ENCODE data around the gene PIP. TPM values are rescaled to one million over a fixed set of nuclear protein-coding genes. Genes with fewer than 3 reads are reported as not detected.
"Not testable (repeated sequence)": the region's sequence is repeated elsewhere in the genome, so short reads cannot be mapped to it uniquely, and the experiment has no call there.

The PIP gene
- total RNA-seq, 1 experiment from 2014 or later = not detected

DNA sequence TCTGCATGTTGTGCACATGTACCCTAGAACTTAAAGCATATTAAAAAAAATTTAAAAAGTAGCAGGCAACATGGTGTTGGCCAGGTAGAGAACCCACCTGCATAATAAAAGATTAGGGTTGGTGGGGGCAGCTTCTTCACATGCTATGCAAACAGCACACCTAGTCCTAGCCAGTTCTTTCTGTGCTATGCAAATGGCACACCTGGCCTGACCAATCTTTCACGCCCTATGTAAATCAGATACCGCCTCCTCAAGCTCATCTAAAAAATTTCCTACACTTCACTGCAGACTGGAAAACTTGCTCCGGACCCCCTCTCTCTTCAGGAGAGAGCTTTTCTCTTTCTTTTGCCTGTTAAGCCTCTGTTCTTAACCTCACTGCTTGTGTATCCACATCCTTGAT is 14.5 kb upstream of the PIP start:
- no peaks in the 10 kb centered on the region for H3F3A ChIP-seq (ENCODE audit: low read length, unreplicated experiment)
- H3K79me2 ChIP-seq (ENCODE audit: low read length) = no peaks in the 10 kb centered on the region
- no peak overlapping the region for H2AFZ ChIP-seq (ENCODE audit: low read length)
- H3K36me3 ChIP-seq (ENCODE audit: low read depth, low read length) = no peaks in the 10 kb centered on the region
- TF ChIP-seq EZH2 (IDR thresholded peaks at IDR 0.05; ENCODE audit: low read length, unreplicated experiment) (no peak), EZH2phosphoT487 (IDR thresholded peaks at IDR 0.05; ENCODE audit: borderline replicate concordance, low read length) (no peak), CTCF (conservative IDR thresholded peaks at IDR 0.05; ENCODE audit: low read depth, low read length) (no peak)
- H3K9me3 ChIP-seq (ENCODE audit: low read length) = no peaks in the 10 kb centered on the region
- H3K9ac ChIP-seq (ENCODE audit: low read length) = no peak overlapping the region
- BruUV-seq (replicated peaks) = no TSS peak
- H3K4me1 ChIP-seq (ENCODE audit: insufficient read depth, low read length) = no peaks in the 10 kb centered on the region
- ATAC-seq (no peak), DNase-seq (no peak)
- intact Hi-C loops (cut with micrococcal nuclease) = no loop called here
- no peak overlapping the region for H3K4me3 ChIP-seq (ENCODE audit: low read length)
- H4K20me1 ChIP-seq (ENCODE audit: low read length) = no peaks in the 10 kb centered on the region
- H3K27me3 ChIP-seq (ENCODE audit: low read length) = 0 out of 2 replicates have a peak, but pooled peaks cover 5% of the 10 kb centered on the region
- no peak overlapping the region for H3K27ac ChIP-seq (ENCODE audit: low read length)
- no peaks in the 10 kb centered on the region for H3K9me2 ChIP-seq (replicated peaks; ENCODE audit: low read length)
- H3K4me2 ChIP-seq (ENCODE audit: low read length) = no peak overlapping the region
- ChIA-PET CTCF (no interaction called here), POLR2A (ENCODE audit: unreplicated experiment) (no interaction called here)

DNA sequence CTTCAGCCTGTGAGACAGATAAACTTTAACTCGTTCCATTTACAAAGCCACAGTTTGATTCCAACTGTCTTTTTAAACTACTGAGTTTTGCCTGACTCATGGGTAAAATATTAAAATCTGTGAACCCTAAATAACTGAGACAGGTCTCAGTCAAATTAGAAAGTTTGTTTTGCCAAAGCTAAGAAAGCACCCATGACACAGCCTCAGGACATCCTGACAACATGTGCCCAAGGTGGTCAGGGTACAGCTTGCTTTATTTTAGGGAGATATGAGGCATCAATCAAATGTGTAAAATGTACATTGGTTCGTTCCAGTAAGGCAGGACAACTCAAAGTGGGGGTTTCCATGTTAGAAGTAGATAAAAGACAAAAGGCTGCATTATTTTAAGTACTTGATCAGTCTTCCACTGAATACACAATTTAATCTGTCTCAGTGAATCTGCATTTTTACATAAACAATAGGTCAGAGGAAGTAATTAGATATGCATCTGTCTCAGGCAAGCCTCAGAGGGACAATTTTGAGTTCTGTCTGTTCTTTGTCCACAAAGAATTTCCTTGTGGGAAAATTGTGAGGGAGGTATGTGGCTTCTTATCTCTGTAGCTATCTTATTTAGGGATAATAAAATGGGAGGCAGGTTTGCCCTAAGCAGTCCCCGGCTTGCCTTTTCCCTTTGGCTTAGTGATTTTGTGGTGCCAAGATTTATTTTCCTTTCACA is 11.0 kb upstream of the PIP start:
- no peaks in the 10 kb centered on the region for H3K79me2 ChIP-seq (ENCODE audit: low read length)
- H3K27ac ChIP-seq (ENCODE audit: low read length) = no peak overlapping the region
- no peak for TF ChIP-seq EZH2phosphoT487 (IDR thresholded peaks at IDR 0.05; ENCODE audit: borderline replicate concordance, low read length)
- TF ChIP-seq CTCF (conservative IDR thresholded peaks at IDR 0.05; ENCODE audit: low read depth, low read length) = no peak
- no peak for TF ChIP-seq EZH2 (IDR thresholded peaks at IDR 0.05; ENCODE audit: low read length, unreplicated experiment)
- no peaks in the 10 kb centered on the region for H3F3A ChIP-seq (ENCODE audit: low read length, unreplicated experiment)
- POLR2A ChIA-PET (ENCODE audit: unreplicated experiment) = no interaction called here
- intact Hi-C loops (cut with micrococcal nuclease) = no loop called here
- H3K4me2 ChIP-seq (ENCODE audit: low read length) = no peak overlapping the region
- BruUV-seq (replicated peaks) = no TSS peak
- ATAC-seq (no peak), DNase-seq (no peak)
- H3K36me3 ChIP-seq (ENCODE audit: low read depth, low read length) = no peaks in the 10 kb centered on the region
- no peaks in the 10 kb centered on the region for H3K9me2 ChIP-seq (replicated peaks; ENCODE audit: low read length)
- H3K9ac ChIP-seq (ENCODE audit: low read length) = no peak overlapping the region
- 0 out of 2 replicates have a peak, but pooled peaks cover 4% of the 10 kb centered on the region for H3K9me3 ChIP-seq (ENCODE audit: low read length)
- H3K4me3 ChIP-seq (ENCODE audit: low read length) = no peak overlapping the region
- no peaks in the 10 kb centered on the region for H3K27me3 ChIP-seq (ENCODE audit: low read length)
- no peak overlapping the region for H2AFZ ChIP-seq (ENCODE audit: low read length)
- H3K4me1 ChIP-seq (ENCODE audit: insufficient read depth, low read length) = 0 out of 2 replicates have a peak, but pooled peaks cover 2% of the 10 kb centered on the region
- CTCF ChIA-PET = no interaction called here
- H4K20me1 ChIP-seq (ENCODE audit: low read length) = no peaks in the 10 kb centered on the region

- intact Hi-C loops (cut with micrococcal nuclease); H2AFZ ChIP-seq (ENCODE audit: low read length); H3K9me3 ChIP-seq (ENCODE audit: low read length); BruUV-seq (replicated peaks); ATAC-seq; H3K9ac ChIP-seq (ENCODE audit: low read length); POLR2A ChIA-PET (ENCODE audit: unreplicated experiment); H3K27me3 ChIP-seq (ENCODE audit: low read length); H3K4me3 ChIP-seq (ENCODE audit: low read length); H3K4me1 ChIP-seq (ENCODE audit: insufficient read depth, low read length); H3K36me3 ChIP-seq (ENCODE audit: low read depth, low read length); DNase-seq; H4K20me1 ChIP-seq (ENCODE audit: low read length); H3K27ac ChIP-seq (ENCODE audit: low read length); H3K4me2 ChIP-seq (ENCODE audit: low read length); H3F3A ChIP-seq (ENCODE audit: low read length, unreplicated experiment); CTCF ChIA-PET; H3K9me2 ChIP-seq (replicated peaks; ENCODE audit: low read length); H3K79me2 ChIP-seq (ENCODE audit: low read length): not testable (repeated sequence)
Measured at GRCh38 chr7:143123326-143123725, 8.6 kb upstream of the PIP start.

Measured in PC-3 (cell line).